ENCODE data around the gene PTPRT.

PTPRT gene

DNA sequence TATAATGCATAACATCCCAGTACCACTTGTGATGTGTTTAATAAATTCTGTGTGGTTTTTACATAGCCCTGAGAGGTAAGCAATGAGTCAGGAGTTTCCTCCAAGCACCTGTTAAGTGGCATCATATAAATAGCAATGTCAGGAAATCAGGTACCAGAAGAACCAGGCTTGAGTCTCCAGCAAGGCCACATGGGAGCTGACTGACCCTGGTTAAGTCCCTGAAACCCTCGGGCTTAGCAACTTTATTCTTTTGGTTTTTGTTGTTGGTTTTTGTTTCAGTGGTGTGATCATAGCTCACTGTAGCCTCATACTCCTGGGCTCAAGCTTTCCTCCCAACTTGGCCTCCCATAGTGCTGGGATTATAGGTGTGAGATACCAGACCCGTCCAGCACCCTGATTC, 70.0 kb downstream of the PTPRT start:
- Histone ChIP-seq H3K4me1 (no peaks in the 10 kb centered on the region), H3K36me3 (no peaks in the 10 kb centered on the region), H3K27ac (no peak overlapping the region), H3K9me3 (no peaks in the 10 kb centered on the region), H3K27me3 (no peaks in the 10 kb centered on the region), H3K4me3 (no peak overlapping the region)
- intact Hi-C loops (cut with DNase I; ENCODE audit: low total_unique reads): no loop called here
- DNase-seq: no peak
- TF ChIP-seq, protein P1, sequence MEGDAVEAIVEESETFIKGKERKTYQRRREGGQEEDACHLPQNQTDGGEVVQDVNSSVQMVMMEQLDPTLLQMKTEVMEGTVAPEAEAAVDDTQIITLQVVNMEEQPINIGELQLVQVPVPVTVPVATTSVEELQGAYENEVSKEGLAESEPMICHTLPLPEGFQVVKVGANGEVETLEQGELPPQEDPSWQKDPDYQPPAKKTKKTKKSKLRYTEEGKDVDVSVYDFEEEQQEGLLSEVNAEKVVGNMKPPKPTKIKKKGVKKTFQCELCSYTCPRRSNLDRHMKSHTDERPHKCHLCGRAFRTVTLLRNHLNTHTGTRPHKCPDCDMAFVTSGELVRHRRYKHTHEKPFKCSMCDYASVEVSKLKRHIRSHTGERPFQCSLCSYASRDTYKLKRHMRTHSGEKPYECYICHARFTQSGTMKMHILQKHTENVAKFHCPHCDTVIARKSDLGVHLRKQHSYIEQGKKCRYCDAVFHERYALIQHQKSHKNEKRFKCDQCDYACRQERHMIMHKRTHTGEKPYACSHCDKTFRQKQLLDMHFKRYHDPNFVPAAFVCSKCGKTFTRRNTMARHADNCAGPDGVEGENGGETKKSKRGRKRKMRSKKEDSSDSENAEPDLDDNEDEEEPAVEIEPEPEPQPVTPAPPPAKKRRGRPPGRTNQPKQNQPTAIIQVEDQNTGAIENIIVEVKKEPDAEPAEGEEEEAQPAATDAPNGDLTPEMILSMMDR (IDR thresholded peaks at IDR 0.05): no peak

DNA sequence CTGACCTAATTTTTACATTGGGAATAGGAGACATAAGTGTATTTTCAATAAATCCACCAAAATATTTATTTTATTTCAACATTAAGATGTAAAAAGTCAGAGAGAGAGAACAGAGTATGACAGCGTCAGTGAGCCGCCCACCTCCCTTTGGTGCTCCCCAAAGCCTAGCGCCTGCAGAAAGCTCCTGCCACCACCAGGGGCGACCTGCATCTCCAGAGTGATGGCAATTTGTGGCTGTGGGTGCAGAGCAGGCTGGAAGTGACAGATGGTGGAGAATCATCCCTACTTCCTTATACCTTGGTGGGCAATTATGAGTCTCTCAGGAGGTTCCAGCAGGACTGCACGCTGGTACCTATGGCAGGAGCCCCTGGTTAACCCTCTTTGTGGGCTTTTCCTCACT, 87.3 kb downstream of the PTPRT start:
- no peaks in the 10 kb centered on the region for H3K9me3 ChIP-seq
- no peak overlapping the region for H3K27ac ChIP-seq
- H3K4me3 ChIP-seq: no peak overlapping the region
- intact Hi-C loops (cut with DNase I; ENCODE audit: low total_unique reads): no loop called here
- H3K36me3 ChIP-seq: no peaks in the 10 kb centered on the region
- H3K4me1 ChIP-seq: no peaks in the 10 kb centered on the region
- TF ChIP-seq, protein P1 (IDR thresholded peaks at IDR 0.05): no peak
- no peaks in the 10 kb centered on the region for H3K27me3 ChIP-seq
- no peak for DNase-seq

DNA sequence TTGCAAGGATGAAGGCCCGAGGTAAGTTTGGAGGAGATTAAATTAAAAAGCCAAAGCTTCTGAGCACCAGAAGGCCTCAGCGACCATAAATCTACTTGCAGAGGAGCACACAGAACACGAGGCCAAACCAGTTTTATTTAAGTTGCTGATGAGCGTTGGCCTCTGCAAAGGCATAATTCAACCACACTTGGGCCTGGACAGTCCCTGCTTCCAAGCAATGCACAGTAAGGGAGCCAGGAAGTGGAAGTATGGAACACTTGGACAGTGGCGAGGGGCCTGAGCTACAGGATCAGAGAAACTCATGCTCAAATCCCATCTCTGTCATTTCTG, 92.8 kb downstream of the PTPRT start:
- no peaks in the 10 kb centered on the region for H3K36me3 ChIP-seq
- TF ChIP-seq, protein P1 (IDR thresholded peaks at IDR 0.05): no peak
- H3K27ac ChIP-seq: no peak overlapping the region
- intact Hi-C loops (cut with DNase I; ENCODE audit: low total_unique reads): no loop called here
- H3K4me1 ChIP-seq: no peaks in the 10 kb centered on the region
- no peak overlapping the region for H3K4me3 ChIP-seq
- H3K27me3 ChIP-seq: no peaks in the 10 kb centered on the region
- no peak for DNase-seq
- no peaks in the 10 kb centered on the region for H3K9me3 ChIP-seq

DNA sequence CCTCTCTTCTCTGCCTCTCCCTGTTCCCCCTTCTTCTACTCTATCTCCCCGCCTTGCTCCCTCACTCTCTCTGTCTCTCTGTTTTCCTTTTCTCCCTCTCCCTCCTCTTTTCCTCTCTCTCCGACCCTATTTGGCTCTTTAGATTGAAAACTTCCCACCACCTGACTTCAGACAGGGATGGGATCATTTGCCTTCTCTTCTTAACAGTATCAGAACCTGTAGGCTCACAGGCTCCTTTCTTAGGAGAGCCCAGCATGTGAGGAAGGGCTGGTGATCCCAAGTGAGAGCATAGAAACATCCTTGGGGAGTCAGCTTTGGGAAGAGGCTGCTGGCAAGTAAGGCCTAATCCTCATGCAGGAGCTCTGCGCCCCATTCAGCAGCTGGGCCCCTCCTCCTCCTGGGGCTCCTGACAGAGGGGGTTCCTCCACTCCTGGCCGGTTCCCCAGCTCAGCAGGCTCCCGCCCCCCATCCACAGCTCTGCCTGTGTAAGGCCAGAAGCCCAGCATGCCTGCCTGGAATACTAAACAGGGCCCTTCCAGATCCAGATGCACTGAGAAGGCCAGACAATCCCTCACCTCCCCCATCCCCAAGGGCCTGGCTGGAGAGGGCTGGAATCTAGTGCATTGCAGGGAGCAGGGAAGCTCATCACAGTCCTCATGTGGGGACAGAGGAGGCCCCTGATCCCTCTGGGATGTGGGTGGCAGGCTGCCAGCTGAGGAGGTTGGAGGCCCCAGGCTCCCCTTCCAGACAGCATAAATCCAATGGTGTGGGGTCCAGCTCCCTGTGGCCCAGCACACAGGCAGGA, 93.4 kb downstream of the PTPRT start:
- no peak for DNase-seq
- intact Hi-C loops (cut with DNase I; ENCODE audit: low total_unique reads): no loop called here
- Histone ChIP-seq H3K9me3 (no peaks in the 10 kb centered on the region), H3K27me3 (no peaks in the 10 kb centered on the region), H3K27ac (no peak overlapping the region), H3K4me3 (no peak overlapping the region), H3K36me3 (no peaks in the 10 kb centered on the region), H3K4me1 (no peaks in the 10 kb centered on the region)
- TF ChIP-seq, protein P1 (IDR thresholded peaks at IDR 0.05): no peak

DNA sequence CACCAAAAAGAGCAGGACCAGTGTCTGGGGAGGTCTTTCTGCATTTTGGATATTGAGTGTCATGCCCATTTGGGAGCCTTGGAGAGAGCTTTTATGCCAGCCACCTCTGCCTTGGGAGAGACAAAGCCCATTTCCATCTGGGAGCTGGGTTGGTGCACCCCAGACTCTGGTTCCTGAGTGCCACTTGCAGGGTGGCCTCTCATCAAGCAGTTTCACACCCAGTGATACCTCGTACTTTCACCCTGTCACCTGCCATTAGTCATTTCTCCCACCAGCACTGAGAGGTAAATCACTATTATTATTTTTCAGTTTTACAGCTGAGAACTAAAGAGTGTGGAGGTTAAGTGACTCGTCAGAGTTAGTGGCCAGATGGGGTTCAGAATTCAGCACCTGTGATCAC, 94.7 kb downstream of the PTPRT start:
- Histone ChIP-seq H3K27me3 (no peaks in the 10 kb centered on the region), H3K4me1 (no peaks in the 10 kb centered on the region), H3K27ac (no peak overlapping the region), H3K9me3 (no peaks in the 10 kb centered on the region), H3K36me3 (no peaks in the 10 kb centered on the region), H3K4me3 (no peak overlapping the region)
- DNase-seq: no peak
- TF ChIP-seq, protein P1 (IDR thresholded peaks at IDR 0.05): no peak
- intact Hi-C loops (cut with DNase I; ENCODE audit: low total_unique reads): no loop called here
